Endothelial cell (in vitro differentiated cells): ENCODE measurements around the gene KRTAP1-1. TPM values are rescaled to one million over a fixed set of nuclear protein-coding genes. Genes with fewer than 3 reads are reported as not detected.

ENCODE experiments used
- DNase-seq: peaks from one replicate; pipeline ENCODE4 v3.0.0; 2021; ENCODE audit warnings: low spot score
- H3K27ac Mint-ChIP-seq: one replicate; pipeline ENCODE4 v1.8.0; 2021; ENCODE audit warnings: mixed read lengths, inconsistent platforms; ENCODE audit not compliant: unreplicated experiment
- H3K27me3 Mint-ChIP-seq: one replicate; pipeline ENCODE4 v1.8.0; 2021; ENCODE audit warnings: mild to moderate bottlenecking, moderate library complexity, mixed read lengths, inconsistent platforms; ENCODE audit not compliant: unreplicated experiment
- H3K36me3 Mint-ChIP-seq: one replicate; pipeline ENCODE4 v1.8.0; 2021; ENCODE audit warnings: mild to moderate bottlenecking, low read depth, mixed read lengths, inconsistent platforms; ENCODE audit not compliant: unreplicated experiment
- H3K4me1 Mint-ChIP-seq: one replicate; pipeline ENCODE4 v1.8.0; 2021; ENCODE audit warnings: mild to moderate bottlenecking, mixed read lengths, inconsistent platforms; ENCODE audit not compliant: unreplicated experiment
- H3K4me3 Mint-ChIP-seq: one replicate; pipeline ENCODE4 v1.8.0; 2021; ENCODE audit warnings: mild to moderate bottlenecking, mixed read lengths, inconsistent platforms; ENCODE audit not compliant: unreplicated experiment
- H3K9me3 Mint-ChIP-seq: one replicate; pipeline ENCODE4 v1.8.0; 2021; ENCODE audit warnings: mixed read lengths, inconsistent platforms; ENCODE audit not compliant: unreplicated experiment
- total RNA-seq: library from RNA; stranded (reverse); fragmentation: NEBNext Ultra II Directional; extraction: Animal tissue kit (Norgen Biotek cat#: 25700); gene quantifications from one replicate; pipeline ENCODE4 v1.2.1, GENCODE V29; 2021; ENCODE audit not compliant: unreplicated experiment
- TF ChIP-seq, protein P1 (sequence below): fragments of 200-600 bp; sonication (generic); IDR thresholded peaks from one replicate; pipeline ENCODE4 v1.5.0; 2021; ENCODE audit warnings: antibody characterized with exemption; ENCODE audit not compliant: unreplicated experiment

Gene KRTAP1-1
- total RNA-seq, 1 donor from 2014 or later: not detected

DNA sequence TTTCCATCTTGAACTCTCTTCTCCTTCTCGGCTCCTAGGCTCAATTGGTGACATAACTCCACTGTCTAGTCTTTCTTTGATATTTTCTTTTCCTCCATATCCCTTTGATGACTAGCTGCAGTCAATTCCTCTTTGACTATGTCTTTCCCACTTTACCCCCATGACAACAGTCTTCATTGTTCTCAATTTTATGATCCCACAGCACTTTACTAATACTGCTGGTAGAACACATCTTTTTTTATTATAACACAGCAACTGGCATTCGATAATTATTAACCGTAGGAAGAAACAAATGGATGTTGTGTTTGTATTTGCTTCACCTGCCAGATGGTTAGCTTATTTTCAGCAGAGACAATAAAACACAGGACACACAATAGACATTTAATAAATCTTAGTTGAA is 48.6 kb downstream of the KRTAP1-1 start:
- no peak overlapping the region for H3K4me3 Mint-ChIP-seq

More for the DNA sequence above, 48.6 kb downstream of the KRTAP1-1 start:
- TF ChIP-seq, protein P1, sequence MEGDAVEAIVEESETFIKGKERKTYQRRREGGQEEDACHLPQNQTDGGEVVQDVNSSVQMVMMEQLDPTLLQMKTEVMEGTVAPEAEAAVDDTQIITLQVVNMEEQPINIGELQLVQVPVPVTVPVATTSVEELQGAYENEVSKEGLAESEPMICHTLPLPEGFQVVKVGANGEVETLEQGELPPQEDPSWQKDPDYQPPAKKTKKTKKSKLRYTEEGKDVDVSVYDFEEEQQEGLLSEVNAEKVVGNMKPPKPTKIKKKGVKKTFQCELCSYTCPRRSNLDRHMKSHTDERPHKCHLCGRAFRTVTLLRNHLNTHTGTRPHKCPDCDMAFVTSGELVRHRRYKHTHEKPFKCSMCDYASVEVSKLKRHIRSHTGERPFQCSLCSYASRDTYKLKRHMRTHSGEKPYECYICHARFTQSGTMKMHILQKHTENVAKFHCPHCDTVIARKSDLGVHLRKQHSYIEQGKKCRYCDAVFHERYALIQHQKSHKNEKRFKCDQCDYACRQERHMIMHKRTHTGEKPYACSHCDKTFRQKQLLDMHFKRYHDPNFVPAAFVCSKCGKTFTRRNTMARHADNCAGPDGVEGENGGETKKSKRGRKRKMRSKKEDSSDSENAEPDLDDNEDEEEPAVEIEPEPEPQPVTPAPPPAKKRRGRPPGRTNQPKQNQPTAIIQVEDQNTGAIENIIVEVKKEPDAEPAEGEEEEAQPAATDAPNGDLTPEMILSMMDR: no peak
- no peak for DNase-seq
- Mint-ChIP-seq H3K27ac (no peak overlapping the region), H3K27me3 (peaks cover 2% of the 10 kb centered on the region), H3K9me3 (no peaks in the 10 kb centered on the region), H3K4me1 (peaks cover 3% of the 10 kb centered on the region), H3K36me3 (no peaks in the 10 kb centered on the region)

Other genes starting within 250 kb of the KRTAP1-1 start
- not detected for gene KRT28, start 241.5 kb downstream of the KRTAP1-1 start, total RNA-seq
- gene KRT10, start 218.8 kb downstream of the KRTAP1-1 start, total RNA-seq: 28.2 TPM
- gene KRT12, start 174.2 kb downstream of the KRTAP1-1 start, total RNA-seq: not detected
- gene KRT20, start 156.2 kb downstream of the KRTAP1-1 start, total RNA-seq: not detected
- not detected for gene KRT23, start 103.8 kb downstream of the KRTAP1-1 start, total RNA-seq
- gene KRT39, start 74.5 kb downstream of the KRTAP1-1 start, total RNA-seq: 0.15 TPM
- not detected for gene KRT40, start 57.1 kb downstream of the KRTAP1-1 start, total RNA-seq
- not detected for gene KRTAP3-3, start 47.3 kb downstream of the KRTAP1-1 start, total RNA-seq
- not detected for gene KRTAP3-2, start 41.5 kb downstream of the KRTAP1-1 start, total RNA-seq
- gene KRTAP3-1, start 32.3 kb downstream of the KRTAP1-1 start, total RNA-seq: not detected
- not detected for gene KRTAP1-5, start 14.2 kb downstream of the KRTAP1-1 start, total RNA-seq
- gene KRTAP1-4, start 11.3 kb downstream of the KRTAP1-1 start, total RNA-seq: not detected
- gene KRTAP1-3, start 6.6 kb downstream of the KRTAP1-1 start, total RNA-seq: not detected
- gene KRTAP2-1, start 5.9 kb upstream of the KRTAP1-1 start, total RNA-seq: not detected
- not detected for gene KRTAP2-2, start 13.8 kb upstream of the KRTAP1-1 start, total RNA-seq
- not detected for gene KRTAP2-3, start 18.7 kb upstream of the KRTAP1-1 start, total RNA-seq
- not detected for gene KRTAP2-4, start 24.4 kb upstream of the KRTAP1-1 start, total RNA-seq
- gene KRTAP4-7, start 42.7 kb upstream of the KRTAP1-1 start, total RNA-seq: not detected
- not detected for gene KRTAP4-8, start 56.7 kb upstream of the KRTAP1-1 start, total RNA-seq
- not detected for gene KRTAP4-16, start 60.8 kb upstream of the KRTAP1-1 start, total RNA-seq
- gene KRTAP4-9, start 63.9 kb upstream of the KRTAP1-1 start, total RNA-seq: not detected
- gene KRTAP4-11, start 76.9 kb upstream of the KRTAP1-1 start, total RNA-seq: not detected
- not detected for gene KRTAP4-12, start 82.7 kb upstream of the KRTAP1-1 start, total RNA-seq
- gene KRTAP4-6, start 99.1 kb upstream of the KRTAP1-1 start, total RNA-seq: not detected
- not detected for gene KRTAP4-5, start 108.4 kb upstream of the KRTAP1-1 start, total RNA-seq
- not detected for gene KRTAP4-4, start 119.3 kb upstream of the KRTAP1-1 start, total RNA-seq
- not detected for gene KRTAP4-3, start 126.8 kb upstream of the KRTAP1-1 start, total RNA-seq
- not detected for gene KRTAP4-2, start 136.8 kb upstream of the KRTAP1-1 start, total RNA-seq
- not detected for gene KRTAP4-1, start 143.5 kb upstream of the KRTAP1-1 start, total RNA-seq
- not detected for gene KRTAP9-1, start 148.4 kb upstream of the KRTAP1-1 start, total RNA-seq
- not detected for gene KRTAP9-2, start 185.2 kb upstream of the KRTAP1-1 start, total RNA-seq
- gene KRTAP9-3, start 191.0 kb upstream of the KRTAP1-1 start, total RNA-seq: not detected
- not detected for gene KRTAP9-8, start 196.5 kb upstream of the KRTAP1-1 start, total RNA-seq
- gene KRTAP9-4, start 208.2 kb upstream of the KRTAP1-1 start, total RNA-seq: not detected
- gene KRTAP9-9, start 213.9 kb upstream of the KRTAP1-1 start, total RNA-seq: not detected
- not detected for gene KRTAP9-6, start 223.9 kb upstream of the KRTAP1-1 start, total RNA-seq
- not detected for gene KRTAP9-7, start 234.2 kb upstream of the KRTAP1-1 start, total RNA-seq